HepG2 (cell line): Measurements from ENCODE around the gene IVD. TPM values are rescaled to one million over a fixed set of nuclear protein-coding genes. Genes with fewer than 3 reads are reported as not detected.

Experiments used
- ARID4A ChIP-seq: sonication (generic); formaldehyde crosslinking; IDR thresholded peaks from 2 replicates; pipeline ENCODE4 v1.5.0; 2020; ENCODE audit warnings: mild to moderate bottlenecking, missing genetic modification reagents, borderline replicate concordance
- GABPB1 ChIP-seq: IDR thresholded peaks from 2 replicates; pipeline ENCODE4 v1.6.1; 2016; ENCODE audit warnings: mild to moderate bottlenecking, missing genetic modification reagents, moderate library complexity, missing compliant biosample characterization
- GATA4 ChIP-seq: sonication (generic); IDR thresholded peaks from 2 replicates; pipeline ENCODE4 v1.6.1; 2016; ENCODE audit warnings: antibody characterized with exemption, low read depth, borderline replicate concordance
- MTA3 ChIP-seq: sonication (generic); formaldehyde crosslinking; IDR thresholded peaks from 2 replicates; pipeline ENCODE4 v1.4.0; 2020; ENCODE audit warnings: missing genetic modification reagents
- NFKB2 ChIP-seq: sonication (generic); formaldehyde crosslinking; IDR thresholded peaks from 2 replicates; pipeline ENCODE4 v1.4.0; 2020; ENCODE audit warnings: missing genetic modification reagents, borderline replicate concordance
- SIN3A ChIP-seq: IDR thresholded peaks from 2 replicates; pipeline ENCODE4 v1.6.1; 2011; ENCODE audit warnings: low read depth, mild to moderate bottlenecking, control low read depth, low read length, borderline replicate concordance
- ZBTB21 ChIP-seq: sonication (generic); formaldehyde crosslinking; IDR thresholded peaks from 2 replicates; pipeline ENCODE4 v1.4.0; 2020; ENCODE audit warnings: missing genetic modification reagents
- ZNF362 ChIP-seq: sonication (generic); formaldehyde crosslinking; IDR thresholded peaks from 2 replicates; pipeline ENCODE4 v1.4.0; 2020; ENCODE audit warnings: missing genetic modification reagents, mild to moderate bottlenecking, borderline replicate concordance
- ZNF430 ChIP-seq: sonication (generic); formaldehyde crosslinking; IDR thresholded peaks from 2 replicates; pipeline ENCODE4 v1.9.0; 2021; ENCODE audit warnings: mild to moderate bottlenecking, missing genetic modification reagents
- ZNF609 ChIP-seq: sonication (generic); formaldehyde crosslinking; IDR thresholded peaks from 2 replicates; pipeline ENCODE4 v1.4.0; 2020; ENCODE audit warnings: mild to moderate bottlenecking, missing genetic modification reagents, borderline replicate concordance
- ZNF615 ChIP-seq: sonication (generic); formaldehyde crosslinking; IDR thresholded peaks from 2 replicates; pipeline ENCODE4 v1.5.0; 2020; ENCODE audit warnings: mild to moderate bottlenecking, missing genetic modification reagents, borderline replicate concordance
- ZNF619 ChIP-seq: sonication (generic); formaldehyde crosslinking; IDR thresholded peaks from 2 replicates; pipeline ENCODE4 v1.4.0; 2020; ENCODE audit warnings: mild to moderate bottlenecking, missing genetic modification reagents
- ZNF724P ChIP-seq: sonication (generic); formaldehyde crosslinking; IDR thresholded peaks from 2 replicates; pipeline ENCODE4 v1.8.0; 2022; ENCODE audit warnings: missing genetic modification reagents, borderline replicate concordance
- ZNF790 ChIP-seq: sonication (generic); formaldehyde crosslinking; IDR thresholded peaks from 2 replicates; pipeline ENCODE4 v1.8.0; 2022; ENCODE audit warnings: missing genetic modification reagents, mild to moderate bottlenecking, borderline replicate concordance
- ZNF883 ChIP-seq: sonication (generic); formaldehyde crosslinking; IDR thresholded peaks from 2 replicates; pipeline ENCODE4 v1.5.1; 2020; ENCODE audit warnings: mild to moderate bottlenecking, missing genetic modification reagents; ENCODE audit errors: not compliant biosample characterization
- polyA plus RNA-seq, 8 experiments: library from polyadenylated mRNA; depleted of rRNA in 3 of 8; stranded (reverse) in 7 of 8; unstranded in 1 of 8; fragments of >200 nt; fragmentation: Illumina TruSeq in 4 of 8; extraction: Trizol in 4 of 8; gene quantifications; 2 replicates each; pipeline versions ENCODE4 v1.2.1 to v1.2.3, GENCODE V29; 2011 to 2016; ENCODE audit warnings: low read depth in 4 of 8, missing spikeins in 1 of 8, mixed read lengths in 1 of 8; ENCODE audit not compliant: insufficient read depth in 1 of 8
- total RNA-seq, 5 experiments: library from RNA; depleted of rRNA; stranded (reverse); fragments of >200 nt; fragmentation: Illumina TruSeq; extraction: Trizol; gene quantifications; 2 replicates each; pipeline ENCODE4 v1.2.3, GENCODE V29; 2016; ENCODE audit warnings: low read depth in 1 of 5

IVD gene
- total and polyA plus RNA-seq, 2 of the 13 experiments (the other 11 are each of a cell fraction or from before 2014, with no cell fraction given): 48.0 to 53.9 TPM

GRCh38 chr15:40405501-40406381 is at the start of gene IVD (continued):
- TF ChIP-seq ZNF609 (CRISPR knock-in tag) (0 out of 2 replicates have a peak, but pooled peaks have one; percentile 19), SIN3A (0 out of 2 replicates have a peak, but pooled peaks have one; percentile 26), ZNF362 (CRISPR knock-in tag) (peak; percentile 77; the same call in 1 of the 2 replicates), ZNF883 (peak; percentile 86), ZNF619 (CRISPR knock-in tag) (peak; percentile 55; the same call in 1 of the 2 replicates), ARID4A (CRISPR knock-in tag) (peak; percentile 94), ZBTB21 (CRISPR knock-in tag) (no peak), ZNF724P (CRISPR knock-in tag) (peak; percentile 81; the same call in 1 of the 2 replicates), ZNF430 (CRISPR knock-in tag) (peak; percentile 88; the same call in 1 of the 2 replicates), GATA4 (peak; percentile 73; the same call in 1 of the 2 replicates), ZNF790 (CRISPR knock-in tag) (peak; percentile 67; the same call in 1 of the 2 replicates), MTA3 (no peak), GABPB1 (CRISPR knock-in tag) (peak; percentile 83), NFKB2 (CRISPR knock-in tag) (peak; percentile 78; the same call in 1 of the 2 replicates), ZNF615 (CRISPR knock-in tag) (no peak)
